H9 (cell line): Measurements from ENCODE around the gene PRKAG2. TPM values are rescaled to one million over a fixed set of nuclear protein-coding genes. Genes with fewer than 3 reads are reported as not detected.

ENCODE experiments used
- DNase-seq: peaks from one replicate; pipeline ENCODE4 v3.0.0-alpha.2; 2017
- H2AFZ ChIP-seq: one replicate; pipeline ENCODE4 v1.6.1; 2013; ENCODE audit warnings: mild to moderate bottlenecking, low read length, control low read depth, moderate library complexity
- H2AK5ac ChIP-seq: 2 replicates; pipeline ENCODE4 v1.6.1; 2013; ENCODE audit warnings: low read length, control low read depth, mixed read lengths; ENCODE audit not compliant: insufficient read length
- H2BK120ac ChIP-seq: one replicate; pipeline ENCODE4 v1.6.1; 2013; ENCODE audit warnings: low read depth, mild to moderate bottlenecking, low read length, control low read depth, inconsistent platforms; ENCODE audit not compliant: poor library complexity, severe bottlenecking
- H2BK12ac ChIP-seq: 2 replicates; pipeline ENCODE4 v1.6.1; 2013; ENCODE audit warnings: low read length, control low read depth, mixed read lengths, low read depth; ENCODE audit not compliant: insufficient read length
- H2BK15ac ChIP-seq: 2 replicates; pipeline ENCODE4 v1.6.1; 2013; ENCODE audit warnings: low read depth, low read length, control low read depth
- H2BK20ac ChIP-seq: one replicate; pipeline ENCODE4 v1.6.1; 2013; ENCODE audit warnings: low read depth, mild to moderate bottlenecking, low read length, control low read depth, inconsistent platforms; ENCODE audit not compliant: poor library complexity, severe bottlenecking
- H2BK5ac ChIP-seq: 2 replicates; pipeline ENCODE4 v1.6.1; 2013; ENCODE audit warnings: low read length, control low read depth, mixed read lengths; ENCODE audit not compliant: insufficient read length
- H3K14ac ChIP-seq: 2 replicates; pipeline ENCODE4 v1.6.1; 2013; ENCODE audit warnings: low read length, control low read depth; ENCODE audit not compliant: insufficient read depth
- H3K18ac ChIP-seq: 2 replicates; pipeline ENCODE4 v1.6.1; 2013; ENCODE audit warnings: low read depth, mild to moderate bottlenecking, mixed read lengths, low read length, control low read depth; ENCODE audit not compliant: insufficient read length
- H3K23ac ChIP-seq: 2 replicates; pipeline ENCODE4 v1.6.1; 2013; ENCODE audit warnings: low read length, control low read depth, mixed read lengths, low read depth; ENCODE audit not compliant: insufficient read length
- H3K23me2 ChIP-seq: 2 replicates; pipeline ENCODE4 v1.6.1; 2013; ENCODE audit warnings: low read depth, mild to moderate bottlenecking, mixed read lengths, low read length, control low read depth; ENCODE audit not compliant: insufficient read length, poor library complexity, severe bottlenecking
- H3K27ac ChIP-seq: 2 replicates; pipeline ENCODE4 v1.5.1; 2013; ENCODE audit warnings: low read length, control low read depth, mixed read lengths, low read depth; ENCODE audit not compliant: insufficient read length
- H3K27me3 ChIP-seq: 2 replicates; pipeline ENCODE4 v1.6.1; 2013; ENCODE audit warnings: low read length, control low read depth, inconsistent platforms; ENCODE audit not compliant: insufficient read depth
- H3K4ac ChIP-seq: 2 replicates; pipeline ENCODE4 v1.6.1; 2013; ENCODE audit warnings: low read depth, mild to moderate bottlenecking, control low read depth, inconsistent platforms, low read length, moderate library complexity
- H3K4me1 ChIP-seq: 2 replicates; pipeline ENCODE4 v1.6.1; 2013; ENCODE audit warnings: low read length, control low read depth, inconsistent platforms; ENCODE audit not compliant: insufficient read depth
- H3K4me2 ChIP-seq: 2 replicates; pipeline ENCODE4 v1.6.1; 2013; ENCODE audit warnings: low read length, control low read depth, mixed read lengths; ENCODE audit not compliant: insufficient read length, insufficient read depth
- H3K56ac ChIP-seq: 2 replicates; pipeline ENCODE4 v1.6.1; 2013; ENCODE audit warnings: low read depth, mild to moderate bottlenecking, mixed read lengths, low read length, control low read depth; ENCODE audit not compliant: insufficient read length
- H3K79me1 ChIP-seq: 2 replicates; pipeline ENCODE4 v1.6.1; 2013; ENCODE audit warnings: low read depth, mild to moderate bottlenecking, moderate library complexity, low read length, control low read depth, inconsistent platforms; ENCODE audit not compliant: insufficient read depth, poor library complexity, severe bottlenecking
- H3K79me2 ChIP-seq: 2 replicates; pipeline ENCODE4 v1.6.1; 2013; ENCODE audit warnings: low read length, control low read depth, inconsistent platforms; ENCODE audit not compliant: insufficient read depth
- H3K9ac ChIP-seq: 2 replicates; pipeline ENCODE4 v1.6.1; 2013; ENCODE audit warnings: low read length, control low read depth, mixed read lengths; ENCODE audit not compliant: insufficient read length; ENCODE audit errors: extremely low read depth
- H3K9me3 ChIP-seq: one replicate; pipeline ENCODE4 v1.6.1; 2013; ENCODE audit warnings: low read depth, low read length, inconsistent platforms; ENCODE audit not compliant: control insufficient read depth
- H3T11ph ChIP-seq: one replicate; pipeline ENCODE4 v1.6.1; 2013; ENCODE audit warnings: mild to moderate bottlenecking, low read length, control low read depth, inconsistent platforms
- H4K20me1 ChIP-seq: one replicate; pipeline ENCODE4 v1.6.1; 2013; ENCODE audit not compliant: control insufficient read depth, insufficient read length, insufficient read depth
- H4K5ac ChIP-seq: 2 replicates; pipeline ENCODE4 v1.6.1; 2013; ENCODE audit warnings: low read depth, mild to moderate bottlenecking, mixed read lengths, low read length, control low read depth; ENCODE audit not compliant: insufficient read length
- H4K8ac ChIP-seq: replicated peaks from 2 replicates; pipeline ENCODE4 v1.6.1; 2013; ENCODE audit warnings: low read length, control low read depth, mixed read lengths, low read depth; ENCODE audit not compliant: insufficient read length
- H4K91ac ChIP-seq: 2 replicates; pipeline ENCODE4 v1.6.1; 2013; ENCODE audit warnings: low read depth, mild to moderate bottlenecking, moderate library complexity, mixed read lengths, low read length, control low read depth; ENCODE audit not compliant: insufficient read length
- H3K27ac Mint-ChIP-seq, 3 experiments: 2 replicates in 2 of 3; 3 replicates in 1 of 3; pipeline ENCODE4 v1.8.0; 2020 to 2021; ENCODE audit warnings: mixed read lengths in 3 of 3, mild to moderate bottlenecking in 1 of 3, moderate library complexity in 1 of 3
- H3K27me3 Mint-ChIP-seq: 2 replicates; pipeline ENCODE4 v1.8.0; 2021; ENCODE audit warnings: low read depth, mild to moderate bottlenecking, moderate library complexity, mixed read lengths
- H3K36me3 Mint-ChIP-seq, 3 experiments: 2 replicates in 2 of 3; 3 replicates in 1 of 3; pipeline ENCODE4 v1.8.0; 2020 to 2021; ENCODE audit warnings: low read depth in 3 of 3, mixed read lengths in 3 of 3; ENCODE audit not compliant: insufficient read depth in 1 of 3
- H3K4me1 Mint-ChIP-seq, 2 experiments: 2 replicates each; pipeline ENCODE4 v1.8.0; 2020; ENCODE audit warnings: mixed read lengths in 2 of 2
- H3K4me3 Mint-ChIP-seq, 2 experiments: 2 replicates in 1 of 2; 3 replicates in 1 of 2; pipeline ENCODE4 v1.8.0; 2020 to 2021; ENCODE audit warnings: mild to moderate bottlenecking in 2 of 2, mixed read lengths in 2 of 2, moderate library complexity in 1 of 2
- H3K9me3 Mint-ChIP-seq, 2 experiments: 2 replicates in 1 of 2; 3 replicates in 1 of 2; pipeline ENCODE4 v1.8.0; 2020; ENCODE audit warnings: mild to moderate bottlenecking in 2 of 2, mixed read lengths in 2 of 2, moderate library complexity in 1 of 2
- CTCF ChIP-seq: fragments of 200-600 bp; sonication (generic); conservative IDR thresholded peaks from 3 replicates; pipeline ENCODE4 v1.8.0; 2021; ENCODE audit warnings: antibody characterized with exemption, mild to moderate bottlenecking
- WGBS: extraction: QIAGEN DNeasy Blood & Tissue Kit; methylation state at CpG from one replicate; pipeline ENCODE4 v1.1.7; 2013; ENCODE audit warnings: missing lambda C conversion rate, low lambda C conversion rate, mixed read lengths; ENCODE audit not compliant: insufficient read length; ENCODE audit errors: extremely low coverage; 5-methylcytosine and 5-hydroxymethylcytosine counted together
- total RNA-seq: library from RNA; stranded (reverse); gene quantifications from 2 replicates; pipeline ENCODE4 v1.2.1, GENCODE V29; 2021

PRKAG2 gene
- total RNA-seq, 1 experiment from 2014 or later = 11.8 TPM

- Mint-ChIP-seq H3K9me3 (no peaks in the 10 kb centered on the region), H3K27ac (no peak overlapping the region; a peak in 1 of 7 replicates), H3K27me3 (peaks cover 1% of the 10 kb centered on the region; the same call in 1 of the 2 replicates), H3K36me3 (no peaks in the 10 kb centered on the region; a peak in 1 of 7 replicates), H3K4me1 (peaks cover 0 to 5% of the 10 kb centered on the region in 2 experiments; a peak in 2 of 4 replicates), H3K4me3 (no peak overlapping the region)
- H3K23ac ChIP-seq = no peak overlapping the region
- H2BK20ac ChIP-seq = no peak overlapping the region
- H4K91ac ChIP-seq = no peak overlapping the region
- no peak overlapping the region for H3K18ac ChIP-seq
- no peak overlapping the region for H3K56ac ChIP-seq
- no peaks in the 10 kb centered on the region for H4K20me1 ChIP-seq
- H2AK5ac ChIP-seq = no peak overlapping the region
- H2BK5ac ChIP-seq = no peak overlapping the region
- no peak for DNase-seq
- H3K14ac ChIP-seq = no peak overlapping the region
- no peaks in the 10 kb centered on the region for H3K4me1 ChIP-seq
- WGBS = no CpG with 5 or more reads among the region's 15 CpGs
- no peaks in the 10 kb centered on the region for H3K23me2 ChIP-seq
- H3K9me3 ChIP-seq = no peaks in the 10 kb centered on the region
- no peak overlapping the region for H2BK12ac ChIP-seq
- no peak overlapping the region for H3K27ac ChIP-seq
- no peak overlapping the region for H3K4me2 ChIP-seq
- H3K27me3 ChIP-seq = no peaks in the 10 kb centered on the region
- H2BK15ac ChIP-seq = no peak overlapping the region
- no peak overlapping the region for H4K5ac ChIP-seq
- no peak overlapping the region for H2BK120ac ChIP-seq
- H2AFZ ChIP-seq = no peak overlapping the region
- H3K9ac ChIP-seq = no peak overlapping the region
- no peak overlapping the region for H3K4ac ChIP-seq
- no peak overlapping the region for H3T11ph ChIP-seq
- H3K79me1 ChIP-seq = no peaks in the 10 kb centered on the region
- H3K79me2 ChIP-seq = no peaks in the 10 kb centered on the region
- TF ChIP-seq CTCF = no peak
- no peak overlapping the region for H4K8ac ChIP-seq
These were observed 147.4 kb downstream of the PRKAG2 start for GRCh38 chr7:151729521-151729921.
